H1 (cell line): ENCODE results near the gene TTC24. TPM values are rescaled to one million over a fixed set of nuclear protein-coding genes. Genes with fewer than 3 reads are reported as not detected.

Source experiments
- CTCF ChIA-PET: fragments of 300-600 bp; sonication (Branson Sonifier 250); formaldehyde crosslinking; loops from one replicate; lab custom pipeline; 2021; ENCODE audit not compliant: partially characterized antibody; lab: Charles Lee
- POLR2A ChIA-PET: fragments of 300-600 bp; sonication (Branson Sonifier 250); formaldehyde crosslinking; loops from one replicate; lab custom pipeline; 2021; ENCODE audit warnings: inconsistent platforms; ENCODE audit not compliant: partially characterized antibody; lab: Charles Lee
- DNase-seq, 2 experiments: peaks; one replicate each; pipeline versions ENCODE4 v3.0.0 to v3.0.0-alpha.2; 2010 to 2022; ENCODE audit warnings: low spot score in 2 of 2, low read depth in 1 of 2, mixed read lengths in 1 of 2
- FAIRE-seq: peaks from 2 replicates; lab custom pipeline; 2011; peaks lifted over from hg19 to GRCh38; lab: Jason Lieb, UNC
- H2AFZ ChIP-seq: 2 replicates; pipeline ENCODE4 v1.8.1; 2012; ENCODE audit warnings: low read length, inconsistent platforms
- H2AK5ac ChIP-seq: 2 replicates; pipeline ENCODE4 v1.6.1; 2013; ENCODE audit warnings: low read depth, low read length
- H2BK120ac ChIP-seq: replicated peaks from 2 replicates; pipeline ENCODE3; 2013; ENCODE audit warnings: low read depth, low read length, inconsistent platforms
- H2BK12ac ChIP-seq: 2 replicates; pipeline ENCODE4 v1.6.1; 2013; ENCODE audit warnings: low read depth, low read length
- H2BK15ac ChIP-seq: 2 replicates; pipeline ENCODE4 v1.6.1; 2013; ENCODE audit warnings: low read length
- H2BK20ac ChIP-seq: 2 replicates; pipeline ENCODE4 v1.6.1; 2013; ENCODE audit warnings: low read length
- H2BK5ac ChIP-seq: 2 replicates; pipeline ENCODE4 v1.6.1; 2013; ENCODE audit warnings: low read depth, low read length
- H3K14ac ChIP-seq: 2 replicates; pipeline ENCODE4 v1.6.1; 2013; ENCODE audit warnings: inconsistent platforms; ENCODE audit not compliant: insufficient read length
- H3K18ac ChIP-seq: 2 replicates; pipeline ENCODE4 v1.6.1; 2013; ENCODE audit warnings: low read length; ENCODE audit errors: extremely low read depth
- H3K23ac ChIP-seq: 2 replicates; pipeline ENCODE4 v1.6.1; 2013; ENCODE audit warnings: inconsistent platforms; ENCODE audit not compliant: insufficient read length
- H3K23me2 ChIP-seq: 2 replicates; pipeline ENCODE4 v1.6.1; 2013; ENCODE audit warnings: low read depth, low read length
- H3K27ac ChIP-seq: 2 replicates; pipeline ENCODE4 v1.6.1; 2011; ENCODE audit warnings: low read depth, low read length, inconsistent platforms
- H3K27me3 ChIP-seq, 4 experiments: replicated peaks in 1 of 4; 1 replicate in 1 of 4; 2 replicates in 3 of 4; pipeline versions ENCODE4 v1.6.1 to v1.8.1; 2011 to 2013; ENCODE audit warnings: low read length in 3 of 4, mild to moderate bottlenecking in 3 of 4, inconsistent platforms in 2 of 4, mixed read lengths in 2 of 4, moderate library complexity in 1 of 4; ENCODE audit not compliant: control insufficient read depth in 3 of 4, insufficient read depth in 3 of 4; ENCODE audit errors: extremely low read depth in 1 of 4
- H3K36me3 ChIP-seq, 4 experiments: 2 replicates each; pipeline versions ENCODE4 v1.6.1 to v1.8.1; 2011 to 2013; ENCODE audit warnings: mild to moderate bottlenecking in 4 of 4, low read length in 3 of 4, moderate library complexity in 2 of 4, control low read depth in 1 of 4, inconsistent platforms in 1 of 4; ENCODE audit not compliant: insufficient read depth in 4 of 4, control insufficient read depth in 2 of 4
- H3K4ac ChIP-seq: replicated peaks from 2 replicates; pipeline ENCODE3; 2013; ENCODE audit warnings: low read length, low read depth, mixed read lengths, inconsistent platforms; ENCODE audit not compliant: insufficient read length
- H3K4me1 ChIP-seq, 4 experiments: replicated peaks in 1 of 4; 1 replicate in 1 of 4; 2 replicates in 3 of 4; pipeline versions ENCODE4 v1.6.1 to v1.8.1; 2011 to 2013; ENCODE audit warnings: low read length in 3 of 4, inconsistent platforms in 2 of 4, mixed read lengths in 1 of 4; ENCODE audit not compliant: insufficient read depth in 4 of 4, control insufficient read depth in 3 of 4
- H3K4me2 ChIP-seq, 2 experiments: 2 replicates each; pipeline versions ENCODE4 v1.6.1 to v1.8.1; 2011 to 2013; ENCODE audit warnings: low read depth in 2 of 2, low read length in 2 of 2, control low read depth in 1 of 2, inconsistent platforms in 1 of 2, mild to moderate bottlenecking in 1 of 2; ENCODE audit not compliant: insufficient read depth in 1 of 2
- H3K4me3 ChIP-seq, 4 experiments: fragments of 200-600, 300-600 bp in 1 of 4; sonication (generic), shearing (Covaris generic), sonication (Bioruptor Twin) in 1 of 4; 2 replicates each; pipeline versions ENCODE4 v1.5.1 to v1.8.1; 2011 to 2016; ENCODE audit warnings: low read length in 4 of 4, low read depth in 3 of 4, control low read depth in 2 of 4, inconsistent platforms in 2 of 4, mild to moderate bottlenecking in 2 of 4, mixed read lengths in 1 of 4, moderate library complexity in 1 of 4; ENCODE audit not compliant: insufficient read depth in 2 of 4; ENCODE audit errors: extremely low read depth in 1 of 4
- H3K56ac ChIP-seq: replicated peaks from 2 replicates; pipeline ENCODE3; 2013; ENCODE audit warnings: low read depth, mild to moderate bottlenecking, mixed read lengths, low read length, inconsistent platforms; ENCODE audit not compliant: insufficient read length
- H3K79me1 ChIP-seq: 2 replicates; pipeline ENCODE4 v1.6.1; 2013; ENCODE audit warnings: low read depth, low read length, control low read depth
- H3K79me2 ChIP-seq, 2 experiments: 2 replicates each; pipeline versions ENCODE4 v1.6.1 to v1.8.1; 2012 to 2013; ENCODE audit warnings: low read length in 2 of 2, mild to moderate bottlenecking in 2 of 2, inconsistent platforms in 1 of 2; ENCODE audit not compliant: insufficient read depth in 2 of 2, control insufficient read depth in 1 of 2
- H3K9ac ChIP-seq, 4 experiments: replicated peaks in 1 of 4; 1 replicate in 1 of 4; 2 replicates in 3 of 4; pipeline versions ENCODE4 v1.6.1 to v1.8.1; 2011 to 2013; ENCODE audit warnings: low read depth in 3 of 4, low read length in 3 of 4, control low read depth in 2 of 4, mild to moderate bottlenecking in 2 of 4, moderate library complexity in 2 of 4, inconsistent platforms in 1 of 4; ENCODE audit errors: extremely low read depth in 1 of 4
- H3K9me3 ChIP-seq, 2 experiments: 2 replicates each; pipeline versions ENCODE4 v1.6.1 to v1.8.1; 2012 to 2013; ENCODE audit warnings: mild to moderate bottlenecking in 2 of 2, moderate library complexity in 2 of 2, control low read depth in 1 of 2, inconsistent platforms in 1 of 2, low read depth in 1 of 2, low read length in 1 of 2, mixed read lengths in 1 of 2; ENCODE audit not compliant: insufficient read depth in 2 of 2
- H4K20me1 ChIP-seq, 2 experiments: replicated peaks in 1 of 2; 2 replicates each; pipeline versions ENCODE3 to v1.8.1; 2011 to 2013; ENCODE audit warnings: inconsistent platforms in 2 of 2, low read length in 2 of 2, mild to moderate bottlenecking in 1 of 2; ENCODE audit not compliant: insufficient read depth in 2 of 2, control insufficient read depth in 1 of 2
- H4K5ac ChIP-seq: 2 replicates; pipeline ENCODE4 v1.6.1; 2013; ENCODE audit warnings: low read length, low read depth, mixed read lengths, inconsistent platforms; ENCODE audit not compliant: insufficient read length
- H4K8ac ChIP-seq: 2 replicates; pipeline ENCODE4 v1.8.0; 2013; ENCODE audit warnings: mild to moderate bottlenecking, moderate library complexity, low read length, inconsistent platforms; ENCODE audit not compliant: insufficient read depth; ENCODE audit errors: extremely low read depth
- H4K91ac ChIP-seq: replicated peaks from 2 replicates; pipeline ENCODE3; 2013; ENCODE audit warnings: low read length, mixed read lengths, inconsistent platforms; ENCODE audit not compliant: insufficient read length
- BACH1 ChIP-seq: IDR thresholded peaks from 2 replicates; pipeline ENCODE4 v1.6.1; 2012; ENCODE audit warnings: low read length, improper control_type of control experiment
- GABPA ChIP-seq: IDR thresholded peaks from 2 replicates; pipeline ENCODE4 v1.6.1; 2011; ENCODE audit warnings: mild to moderate bottlenecking, low read length, moderate library complexity, borderline replicate concordance; ENCODE audit not compliant: insufficient read depth
- HDAC6 ChIP-seq: IDR thresholded peaks from one replicate; pipeline ENCODE4 v1.7.1; 2012; ENCODE audit warnings: low read depth, mild to moderate bottlenecking, inconsistent platforms, low read length, moderate library complexity
- KDM4A ChIP-seq: IDR thresholded peaks from one replicate; pipeline ENCODE4 v1.7.1; 2012; ENCODE audit warnings: low read depth, mild to moderate bottlenecking, moderate library complexity, low read length, inconsistent platforms; ENCODE audit not compliant: severe bottlenecking
- KDM5A ChIP-seq: fragments of 200-600 bp; IDR thresholded peaks from 2 replicates; pipeline ENCODE4 v1.7.1; 2012; ENCODE audit warnings: mild to moderate bottlenecking, low read length, inconsistent platforms, mixed read lengths
- POLR2AphosphoS5 ChIP-seq: IDR thresholded peaks from 2 replicates; pipeline ENCODE4 v1.6.1; 2011; ENCODE audit warnings: low read depth, low read length
- RBBP5 ChIP-seq: IDR thresholded peaks from 2 replicates; pipeline ENCODE4 v1.7.1; 2012; ENCODE audit warnings: low read depth, mild to moderate bottlenecking, inconsistent platforms, low read length, moderate library complexity, borderline replicate concordance
- SAP30 ChIP-seq: fragments of 300-600 bp; sonication (generic); IDR thresholded peaks from 2 replicates; pipeline ENCODE4 v1.7.1; 2012; ENCODE audit warnings: low read length, moderate library complexity, mild to moderate bottlenecking, inconsistent platforms; ENCODE audit not compliant: insufficient read depth, insufficient replicate concordance
- SRF ChIP-seq: IDR thresholded peaks from 2 replicates; pipeline ENCODE4 v1.6.1; 2011; ENCODE audit warnings: mild to moderate bottlenecking, low read depth, low read length, moderate library complexity
- SUZ12 ChIP-seq: fragments of 200-600 bp; sonication (generic); IDR thresholded peaks from 2 replicates; pipeline ENCODE4 v1.6.1; 2012; ENCODE audit warnings: mild to moderate bottlenecking, inconsistent platforms, low read length, moderate library complexity, mixed read lengths
- WGBS, 2 experiments: shearing (Covaris generic) in 1 of 2; methylation state at CpG; one replicate each; pipeline versions ENCODE4 v1.1.6 to v1.1.7; 2013 to 2015; ENCODE audit warnings: low lambda C conversion rate in 2 of 2, mixed read lengths in 2 of 2, inconsistent platforms in 1 of 2, low coverage in 1 of 2, missing lambda C conversion rate in 1 of 2; ENCODE audit not compliant: insufficient replicate concordance in 2 of 2, insufficient coverage in 1 of 2, insufficient read length in 1 of 2; ENCODE audit errors: extremely low coverage in 1 of 2, missing lambda C conversion rate in 1 of 2; 5-methylcytosine and 5-hydroxymethylcytosine counted together
- polyA plus RNA-seq, 7 experiments: library from polyadenylated mRNA; depleted of rRNA in 3 of 7; stranded (reverse) in 5 of 7; unstranded in 2 of 7; fragments of >200 nt in 5 of 7; fragments of 200-250 nt in 2 of 7; gene quantifications; 1 replicate in 5 of 7; 2 replicates in 1 of 7; 4 replicates in 1 of 7; pipeline versions ENCODE4 v1.2.1 to v1.2.3, GENCODE V29; 2011 to 2013; ENCODE audit warnings: missing spikeins in 2 of 7, mixed read lengths in 2 of 7
- total RNA-seq: library from RNA; stranded (reverse); fragmentation: NEBNext Ultra II Directional; extraction: Animal tissue kit (Norgen Biotek cat#: 25700); gene quantifications from 2 replicates; pipeline ENCODE4 v1.2.1, GENCODE V29; 2021
- TF ChIP-seq, protein P1 (sequence below): IDR thresholded peaks from 2 replicates; pipeline ENCODE4 v1.6.1; 2011; ENCODE audit warnings: low read length, improper control_type of control experiment

Gene TTC24
- total and polyA plus RNA-seq, 2 of the 8 experiments (the other 6 are each of a cell fraction or from before 2014, with no cell fraction given): 0.08 TPM; not detected in 1

DNA sequence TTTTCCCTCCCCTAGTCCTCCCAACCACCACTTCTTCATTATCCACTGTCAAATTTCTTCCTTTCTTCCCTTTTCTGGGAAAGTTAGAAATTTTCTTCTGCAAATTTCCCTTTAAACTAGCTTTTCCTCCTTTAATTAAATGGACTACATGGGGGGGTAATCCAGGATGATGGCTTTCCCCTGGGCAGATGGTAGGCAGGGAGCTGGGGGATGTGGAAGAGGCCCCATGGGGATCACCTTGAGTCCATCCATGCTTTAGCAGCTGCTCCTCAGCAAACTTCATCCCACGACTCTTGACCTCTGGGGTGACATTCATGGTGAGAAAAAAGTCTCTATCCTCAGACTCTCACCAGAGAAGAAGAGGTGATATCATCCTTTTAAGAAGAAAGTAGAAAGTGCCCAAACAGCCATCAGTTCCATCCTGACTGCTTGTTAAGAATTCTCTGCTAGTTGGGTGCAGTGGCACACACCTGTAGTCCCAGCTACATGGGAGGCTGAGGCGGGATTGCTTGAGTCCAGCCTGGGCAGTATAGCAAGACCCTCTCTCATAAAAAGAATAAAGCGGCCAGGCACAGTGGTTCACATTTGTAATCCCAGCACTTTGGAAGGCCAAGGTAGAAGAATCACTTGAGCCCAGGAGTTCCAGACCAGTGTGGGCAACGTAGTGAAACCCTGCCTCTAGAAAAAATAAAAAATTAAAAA lies 19.4 kb downstream of the TTC24 start:
- CTCF ChIA-PET: interaction anchor here (0.8 to 4.0 kb wide), 7 partner anchors 10 to 22 kb away, joined by 3 to 30 read pairs (median 3); no protein-coding TSS in a partner anchor
- no peak for TF ChIP-seq HDAC6
- no peak for TF ChIP-seq SAP30
- no peak for TF ChIP-seq POLR2AphosphoS5
- no peak for TF ChIP-seq KDM4A
- no peak for TF ChIP-seq GABPA
- TF ChIP-seq KDM5A: no peak
- TF ChIP-seq BACH1: no peak
- no peak for TF ChIP-seq RBBP5
- TF ChIP-seq SRF: no peak
- TF ChIP-seq, protein P1, sequence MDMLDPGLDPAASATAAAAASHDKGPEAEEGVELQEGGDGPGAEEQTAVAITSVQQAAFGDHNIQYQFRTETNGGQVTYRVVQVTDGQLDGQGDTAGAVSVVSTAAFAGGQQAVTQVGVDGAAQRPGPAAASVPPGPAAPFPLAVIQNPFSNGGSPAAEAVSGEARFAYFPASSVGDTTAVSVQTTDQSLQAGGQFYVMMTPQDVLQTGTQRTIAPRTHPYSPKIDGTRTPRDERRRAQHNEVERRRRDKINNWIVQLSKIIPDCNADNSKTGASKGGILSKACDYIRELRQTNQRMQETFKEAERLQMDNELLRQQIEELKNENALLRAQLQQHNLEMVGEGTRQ: no peak
- TF ChIP-seq SUZ12: no peak

More for the DNA sequence above, 19.4 kb downstream of the TTC24 start:
- FAIRE-seq (no peak), DNase-seq (no peak)
- Histone ChIP-seq H3K9me3 (no peaks in the 10 kb centered on the region), H3K79me2 (peaks cover 3 to 19% of the 10 kb centered on the region in 2 experiments), H3K4me3 (no peak overlapping the region), H3K14ac (no peak overlapping the region), H3K18ac (no peak overlapping the region), H3K9ac (no peak overlapping the region), H2BK12ac (no peak overlapping the region), H2BK15ac (no peak overlapping the region), H3K23ac (no peak overlapping the region), H4K91ac (no peak overlapping the region), H2BK120ac (no peak overlapping the region), H3K56ac (no peak overlapping the region), H3K23me2 (peaks cover 5% of the 10 kb centered on the region; the same call in 1 of the 2 replicates), H3K4me2 (no peak overlapping the region), H2AFZ (no peak overlapping the region), H3K79me1 (peaks cover 2% of the 10 kb centered on the region; the same call in 1 of the 2 replicates), H2AK5ac (no peak overlapping the region), H3K27ac (no peak overlapping the region), H3K36me3 (peaks cover 19 to 48% (median 42%) of the 10 kb centered on the region in 4 experiments), H4K20me1 (peaks cover 0 to 3% of the 10 kb centered on the region in 2 experiments), H4K8ac (no peak overlapping the region; the same call in 1 of the 2 replicates), H2BK20ac (no peak overlapping the region), H3K4ac (no peak overlapping the region), H3K27me3 (no peaks in the 10 kb centered on the region), H2BK5ac (no peak overlapping the region), H4K5ac (no peak overlapping the region), H3K4me1 (peaks cover 0 to 8% (median 3%) of the 10 kb centered on the region in 4 experiments; a peak in 5 of 7 replicates)
- POLR2A ChIA-PET: interaction anchor here (1.0 to 6.6 kb wide), 10 partner anchors 6 to 142 kb away, joined by 3 to 66 read pairs (median 4); partner anchors contain the start of gene NAXE
- WGBS, 2 experiments: 94% methylated on average over 4 of the region's 4 CpGs; no CpG with 5 or more reads in 1 of the 2 experiments
